Measurements from ENCODE around the gene OR13C9.
"Not testable (repeated sequence)": the region's sequence is repeated elsewhere in the genome, so short reads cannot be mapped to it uniquely, and the experiment has no call there.

Gene OR13C9

GRCh38 chr9:104618104-104618503 lies at the start of gene OR13C9:
Gene OR13C9 (minus strand): TSS chr9:104618204. CDS start chr9:104618204, 0 bp downstream.
- no peak for DNase-seq

GRCh38 chr9:104658496-104659195 lies 40.6 kb upstream of the OR13C9 start:
- DNase-seq: no peak

- no peak for DNase-seq
Measured at GRCh38 chr9:104635456-104635855, 17.5 kb upstream of the OR13C9 start.

- no peak for DNase-seq
Measured at GRCh38 chr9:104633976-104634520, 16.0 kb upstream of the OR13C9 start.

- DNase-seq: not testable (repeated sequence)
Measured at GRCh38 chr9:104625964-104626363, 8.0 kb upstream of the OR13C9 start.

GRCh38 chr9:104617418-104617817 lies 586 bp downstream of the OR13C9 start:
- DNase-seq: no peak

GRCh38 chr9:104611213-104611612 lies 6.8 kb downstream of the OR13C9 start:
- DNase-seq: no peak

- no peak for DNase-seq
Measured at GRCh38 chr9:104608336-104608735, 9.7 kb downstream of the OR13C9 start.

- no peak for DNase-seq
Measured at GRCh38 chr9:104606152-104606551, 11.9 kb downstream of the OR13C9 start.

GRCh38 chr9:104605527-104605926 lies 12.5 kb downstream of the OR13C9 start, which contains the start of gene OR13C2:
Gene OR13C2 (minus strand): TSS chr9:104605627. CDS start chr9:104605627, 0 bp downstream.
- not testable (repeated sequence) for DNase-seq

- DNase-seq: no peak
Measured at GRCh38 chr9:104604801-104605200, 13.2 kb downstream of the OR13C9 start.

- DNase-seq: not testable (repeated sequence)
Measured at GRCh38 chr9:104599313-104599712, 18.7 kb downstream of the OR13C9 start, which contains the start of gene OR13C5. Gene OR13C5 (minus strand): TSS chr9:104599413. CDS start chr9:104599413, 0 bp downstream.

- DNase-seq: not testable (repeated sequence)
Measured at GRCh38 chr9:104598749-104599148, 19.3 kb downstream of the OR13C9 start.

GRCh38 chr9:104589626-104590025 lies 28.4 kb downstream of the OR13C9 start:
- no peak for DNase-seq

- no peak for DNase-seq
Measured at GRCh38 chr9:104586496-104587180, 31.4 kb downstream of the OR13C9 start.

GRCh38 chr9:104580562-104580961 lies 37.4 kb downstream of the OR13C9 start:
- DNase-seq: no peak

- DNase-seq: no peak
Measured at GRCh38 chr9:104577263-104577662, 40.7 kb downstream of the OR13C9 start.

GRCh38 chr9:104575456-104575855 lies 42.5 kb downstream of the OR13C9 start:
- no peak for DNase-seq

GRCh38 chr9:104572612-104573011 lies 45.4 kb downstream of the OR13C9 start:
- DNase-seq: no peak

- no peak for DNase-seq
Measured at GRCh38 chr9:104568868-104569267, 49.1 kb downstream of the OR13C9 start, which contains the start of gene OR13C8. Gene OR13C8 (plus strand): TSS chr9:104569168. CDS start chr9:104569168, 0 bp downstream.
